IPS DF 6.9 (cell line): ENCODE measurements around the gene VPS72.
"Not testable (repeated sequence)": the region's sequence is repeated elsewhere in the genome, so short reads cannot be mapped to it uniquely, and the experiment has no call there.

Experiments
- DNase-seq: peaks from one replicate; pipeline ENCODE4 v3.0.0-alpha.2; 2013; ENCODE audit warnings: low read depth, low spot score
- H3K27ac ChIP-seq: one replicate; pipeline ENCODE4 v1.5.1; 2013; ENCODE audit warnings: low read length, control low read depth
- H3K27me3 ChIP-seq: 2 replicates; pipeline ENCODE4 v1.6.1; 2013; ENCODE audit warnings: mild to moderate bottlenecking, low read length; ENCODE audit not compliant: control insufficient read depth, insufficient read depth
- H3K36me3 ChIP-seq: 2 replicates; pipeline ENCODE4 v1.6.1; 2013; ENCODE audit warnings: low read length; ENCODE audit not compliant: control insufficient read depth, insufficient read depth
- H3K4me1 ChIP-seq: 2 replicates; pipeline ENCODE4 v1.6.1; 2013; ENCODE audit warnings: low read length; ENCODE audit not compliant: control insufficient read depth, insufficient read depth
- H3K4me3 ChIP-seq: 2 replicates; pipeline ENCODE4 v1.5.1; 2013; ENCODE audit warnings: mild to moderate bottlenecking, low read length
- H3K9me3 ChIP-seq: 2 replicates; pipeline ENCODE4 v1.6.1; 2013; ENCODE audit warnings: low read length, inconsistent platforms; ENCODE audit not compliant: control insufficient read depth, insufficient read depth
- WGBS: extraction: QIAGEN DNeasy Blood & Tissue Kit; methylation state at CpG from one replicate; pipeline ENCODE4 v1.1.7; 2013; ENCODE audit warnings: mixed read lengths, missing lambda C conversion rate; ENCODE audit not compliant: insufficient read length, insufficient coverage; 5-methylcytosine and 5-hydroxymethylcytosine counted together

Gene VPS72

GRCh38 chr1:151205381-151205965 is 15.5 kb upstream of the VPS72 start:
- not testable (repeated sequence) for H3K9me3 ChIP-seq, H3K27me3 ChIP-seq, DNase-seq, H3K4me1 ChIP-seq, H3K4me3 ChIP-seq, H3K27ac ChIP-seq, H3K36me3 ChIP-seq
- no CpG with 5 or more reads among the region's 12 CpGs for WGBS

- H3K4me3 ChIP-seq = peak overlapping the region; percentile 73; the same call in 1 of the 2 replicates
- no peaks in the 10 kb centered on the region; the same call in 1 of the 2 replicates for H3K4me1 ChIP-seq
- H3K36me3 ChIP-seq = no peaks in the 10 kb centered on the region
- DNase-seq = no peak
- H3K9me3 ChIP-seq = no peaks in the 10 kb centered on the region
- H3K27ac ChIP-seq = no peak overlapping the region
- H3K27me3 ChIP-seq = no peaks in the 10 kb centered on the region
- no CpG with 5 or more reads among the region's 11 CpGs for WGBS
Measured at GRCh38 chr1:151199873-151200581, 10.0 kb upstream of the VPS72 start.

- Histone ChIP-seq H3K27me3 (no peaks in the 10 kb centered on the region), H3K4me1 (no peaks in the 10 kb centered on the region; the same call in 1 of the 2 replicates), H3K4me3 (peak within 1 kb of the TSS; percentile 73), H3K27ac (no peak within 1 kb of the TSS), H3K9me3 (no peaks in the 10 kb centered on the region), H3K36me3 (no peaks in the 10 kb centered on the region)
- DNase-seq = peak; percentile 92
- no CpG with 5 or more reads among the region's 60 CpGs for WGBS
Measured at GRCh38 chr1:151198254-151199127, 8.5 kb upstream of the VPS72 start, which contains the start of gene PIP5K1A. TSS of gene PIP5K1A (plus strand) at chr1:151198552. CDS start at chr1:151198997, 445 bp downstream.

- H3K4me1 ChIP-seq = no peaks in the 10 kb centered on the region; the same call in 1 of the 2 replicates
- WGBS = no CpG with 5 or more reads among the region's 10 CpGs
- H3K4me3 ChIP-seq = peak overlapping the region; percentile 73
- H3K27ac ChIP-seq = no peak overlapping the region
- H3K9me3 ChIP-seq = no peaks in the 10 kb centered on the region
- H3K27me3 ChIP-seq = no peaks in the 10 kb centered on the region
- no peak for DNase-seq
- no peaks in the 10 kb centered on the region for H3K36me3 ChIP-seq
Measured at GRCh38 chr1:151197863-151198253, 7.9 kb upstream of the VPS72 start.

GRCh38 chr1:151196292-151196800 is 6.3 kb upstream of the VPS72 start:
- Histone ChIP-seq H3K4me1 (no peaks in the 10 kb centered on the region; the same call in 1 of the 2 replicates), H3K27me3 (no peaks in the 10 kb centered on the region), H3K27ac (no peak overlapping the region), H3K9me3 (no peaks in the 10 kb centered on the region), H3K36me3 (no peaks in the 10 kb centered on the region), H3K4me3 (no peak overlapping the region)
- no CpG with 5 or more reads among the region's 14 CpGs for WGBS
- DNase-seq = no peak

GRCh38 chr1:151194894-151195594 is 5.0 kb upstream of the VPS72 start:
- H3K36me3 ChIP-seq, H3K9me3 ChIP-seq, H3K27me3 ChIP-seq, H3K4me3 ChIP-seq, H3K4me1 ChIP-seq, DNase-seq, H3K27ac ChIP-seq: not testable (repeated sequence)
- no CpG with 5 or more reads among the region's 17 CpGs for WGBS

- no peaks in the 10 kb centered on the region for H3K27me3 ChIP-seq
- no peaks in the 10 kb centered on the region; the same call in 1 of the 2 replicates for H3K4me1 ChIP-seq
- WGBS = no CpG with 5 or more reads among the region's 1 CpG
- no peak overlapping the region for H3K27ac ChIP-seq
- H3K4me3 ChIP-seq = no peak overlapping the region
- H3K9me3 ChIP-seq = no peaks in the 10 kb centered on the region
- DNase-seq = no peak
- H3K36me3 ChIP-seq = no peaks in the 10 kb centered on the region
Measured at GRCh38 chr1:151193856-151194255, 3.9 kb upstream of the VPS72 start.

GRCh38 chr1:151193304-151193703 is 3.3 kb upstream of the VPS72 start:
- no peak overlapping the region for H3K27ac ChIP-seq
- no peaks in the 10 kb centered on the region for H3K9me3 ChIP-seq
- no peaks in the 10 kb centered on the region for H3K36me3 ChIP-seq
- DNase-seq = no peak
- no CpG with 5 or more reads among the region's 6 CpGs for WGBS
- no peak overlapping the region for H3K4me3 ChIP-seq
- no peaks in the 10 kb centered on the region; the same call in 1 of the 2 replicates for H3K4me1 ChIP-seq
- H3K27me3 ChIP-seq = no peaks in the 10 kb centered on the region

GRCh38 chr1:151192047-151192446 is 2.0 kb upstream of the VPS72 start:
- DNase-seq = no peak
- H3K36me3 ChIP-seq = no peaks in the 10 kb centered on the region
- H3K4me3 ChIP-seq = no peak overlapping the region
- H3K4me1 ChIP-seq = no peaks in the 10 kb centered on the region
- H3K27ac ChIP-seq = no peak overlapping the region
- H3K9me3 ChIP-seq = no peaks in the 10 kb centered on the region
- no CpG with 5 or more reads among the region's 7 CpGs for WGBS
- no peaks in the 10 kb centered on the region for H3K27me3 ChIP-seq

- H3K27me3 ChIP-seq, H3K9me3 ChIP-seq, H3K4me3 ChIP-seq, DNase-seq, H3K36me3 ChIP-seq, H3K27ac ChIP-seq, H3K4me1 ChIP-seq: not testable (repeated sequence)
- WGBS = no CpG with 5 or more reads among the region's 8 CpGs
Measured at GRCh38 chr1:151188667-151189066, 1.3 kb downstream of the VPS72 start.
